ENCODE results near the gene SPTLC2. TPM values are rescaled to one million over a fixed set of nuclear protein-coding genes. Genes with fewer than 3 reads are reported as not detected.

SPTLC2 gene
- total RNA-seq, 1 experiment from 2014 or later = 44.7 TPM

DNA sequence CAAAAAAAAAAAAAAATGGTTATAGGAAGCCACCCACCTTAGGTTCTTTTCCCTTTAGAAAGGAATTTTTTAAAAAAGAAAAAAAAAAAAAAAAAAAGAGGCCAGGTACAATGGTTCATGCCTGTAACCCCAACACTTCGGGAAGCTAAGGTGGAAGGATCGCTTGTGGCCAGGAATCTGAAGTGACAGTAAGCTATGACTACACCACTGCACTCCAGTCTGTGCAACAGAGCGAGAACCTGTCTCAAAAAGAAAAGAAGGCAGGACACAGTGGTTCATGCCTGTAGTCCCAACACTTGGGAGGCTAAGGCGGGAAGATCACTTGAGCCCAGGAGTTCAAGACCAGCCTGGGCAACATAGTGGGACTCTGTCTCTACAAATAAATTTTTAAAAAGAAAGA is 36.0 kb downstream of the SPTLC2 start:
- Histone ChIP-seq H3K36me3 (ENCODE audit: control insufficient read depth in 1 of 2, insufficient read depth in 2 of 2, low read length in 2 of 2) (peaks cover 0 to 8% of the 10 kb centered on the region in 2 experiments; a peak in 1 of 4 replicates), H3K4me1 (ENCODE audit: control insufficient read depth in 1 of 2, insufficient read depth in 2 of 2, low read length in 2 of 2) (peaks cover 0 to 10% of the 10 kb centered on the region in 2 experiments; a peak in 1 of 4 replicates), H3K79me2 (ENCODE audit: insufficient read depth, low read length) (peaks cover 75% of the 10 kb centered on the region), H2AFZ (ENCODE audit: low read depth, low read length, poor library complexity, severe bottlenecking) (no peak overlapping the region), H3K4me3 (replicated peaks in 1 of 2; ENCODE audit: low read depth in 1 of 2, low read length in 2 of 2) (no peak overlapping the region), H3K9me2 (ENCODE audit: insufficient read depth) (no peaks in the 10 kb centered on the region), H3K9me3 (ENCODE audit: control insufficient read depth in 1 of 2, insufficient read depth in 1 of 2, low read depth in 1 of 2, low read length in 2 of 2) (no peaks in the 10 kb centered on the region), H3K4me2 (ENCODE audit: low read length) (no peak overlapping the region), H3K9ac (ENCODE audit: low read length) (no peak overlapping the region), H4K20me1 (ENCODE audit: insufficient read depth) (peaks cover 4% of the 10 kb centered on the region; the same call in 1 of the 2 replicates), H3K27ac (ENCODE audit: low read depth, low read length) (peak overlapping the region; percentile 44; the same call in 1 of the 2 replicates), H3K27me3 (ENCODE audit: insufficient read depth, low read length) (no peaks in the 10 kb centered on the region)
- TF ChIP-seq YY1 (IDR thresholded peaks at IDR 0.05; ENCODE audit: extremely low read depth, insufficient replicate concordance, low read depth, low read length) = no peak
- ATAC-seq (no peak), DNase-seq (ENCODE audit: low read depth, low spot score) (no peak)
- intact Hi-C loops (cut with micrococcal nuclease) = no loop called here
- no TSS peak for BruUV-seq (replicated peaks)
- ChIA-PET POLR2A (interaction anchor here (0.7 kb wide), 2 partner anchors 15 to 60 kb away, joined by 3 read pairs; no protein-coding TSS in a partner anchor), RAD21 (ENCODE audit: low non-redundant PET in 1 of 2, low total read pairs in 2 of 2, uncharacterized antibody in 2 of 2, unreplicated experiment in 2 of 2) (no interaction called here), CTCF (no interaction called here)

DNA sequence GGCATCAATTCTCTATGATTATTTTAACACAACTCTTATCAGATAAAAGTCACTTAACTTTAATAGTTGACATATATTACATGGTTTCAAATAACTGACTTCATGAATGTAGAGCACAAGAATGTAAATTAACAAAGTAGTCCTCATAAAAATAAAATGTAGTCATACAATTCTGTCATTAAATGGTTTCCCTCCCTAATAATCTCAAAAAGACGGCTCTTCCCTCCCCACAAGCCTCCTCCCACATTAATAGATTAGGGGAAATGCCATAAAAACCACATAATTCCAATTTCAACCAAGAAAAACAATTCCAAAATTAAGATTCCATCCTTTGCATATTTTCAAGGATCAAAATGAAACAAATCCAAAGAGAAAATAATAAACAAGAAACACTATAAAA is 36.7 kb downstream of the SPTLC2 start:
- Histone ChIP-seq H3K9me2 (ENCODE audit: insufficient read depth) (no peaks in the 10 kb centered on the region), H3K9ac (ENCODE audit: low read length) (no peak overlapping the region), H2AFZ (ENCODE audit: low read depth, low read length, poor library complexity, severe bottlenecking) (no peak overlapping the region), H3K4me3 (replicated peaks in 1 of 2; ENCODE audit: low read depth in 1 of 2, low read length in 2 of 2) (no peak overlapping the region), H3K36me3 (ENCODE audit: control insufficient read depth in 1 of 2, insufficient read depth in 2 of 2, low read length in 2 of 2) (peaks cover 0 to 8% of the 10 kb centered on the region in 2 experiments; a peak in 1 of 4 replicates), H3K27me3 (ENCODE audit: insufficient read depth, low read length) (no peaks in the 10 kb centered on the region), H3K27ac (ENCODE audit: low read depth, low read length) (no peak overlapping the region), H3K79me2 (ENCODE audit: insufficient read depth, low read length) (peaks cover 72% of the 10 kb centered on the region), H3K4me1 (ENCODE audit: control insufficient read depth in 1 of 2, insufficient read depth in 2 of 2, low read length in 2 of 2) (peaks cover 0 to 10% of the 10 kb centered on the region in 2 experiments; a peak in 1 of 4 replicates), H4K20me1 (ENCODE audit: insufficient read depth) (peaks cover 4% of the 10 kb centered on the region; the same call in 1 of the 2 replicates), H3K4me2 (ENCODE audit: low read length) (no peak overlapping the region), H3K9me3 (ENCODE audit: control insufficient read depth in 1 of 2, insufficient read depth in 1 of 2, low read depth in 1 of 2, low read length in 2 of 2) (no peaks in the 10 kb centered on the region)
- intact Hi-C loops (cut with micrococcal nuclease) = no loop called here
- ChIA-PET POLR2A (interaction anchor here (0.7 kb wide), 2 partner anchors 15 to 59 kb away, joined by 3 read pairs; no protein-coding TSS in a partner anchor), RAD21 (ENCODE audit: low non-redundant PET in 1 of 2, low total read pairs in 2 of 2, uncharacterized antibody in 2 of 2, unreplicated experiment in 2 of 2) (no interaction called here), CTCF (no interaction called here)
- no TSS peak for BruUV-seq (replicated peaks)
- ATAC-seq (no peak), DNase-seq (ENCODE audit: low read depth, low spot score) (no peak)
- TF ChIP-seq EGR1 (IDR thresholded peaks at IDR 0.05; ENCODE audit: low read depth) (no peak), YY1 (IDR thresholded peaks at IDR 0.05; ENCODE audit: extremely low read depth, insufficient replicate concordance, low read depth, low read length) (no peak), SIN3A (IDR thresholded peaks at IDR 0.05; ENCODE audit: low read depth) (no peak), SRF (IDR thresholded peaks at IDR 0.05; ENCODE audit: low read depth) (no peak), POLR2A (IDR thresholded peaks at IDR 0.05; ENCODE audit: borderline replicate concordance, extremely low read depth, insufficient read depth, insufficient read length) (no peak), EZH2phosphoT487 (IDR thresholded peaks at IDR 0.05; ENCODE audit: borderline replicate concordance) (no peak), ZFX (IDR thresholded peaks at IDR 0.05) (no peak), ELF1 (IDR thresholded peaks at IDR 0.05; ENCODE audit: borderline replicate concordance, low read depth) (no peak)
- TF ChIP-seq, protein P1, sequence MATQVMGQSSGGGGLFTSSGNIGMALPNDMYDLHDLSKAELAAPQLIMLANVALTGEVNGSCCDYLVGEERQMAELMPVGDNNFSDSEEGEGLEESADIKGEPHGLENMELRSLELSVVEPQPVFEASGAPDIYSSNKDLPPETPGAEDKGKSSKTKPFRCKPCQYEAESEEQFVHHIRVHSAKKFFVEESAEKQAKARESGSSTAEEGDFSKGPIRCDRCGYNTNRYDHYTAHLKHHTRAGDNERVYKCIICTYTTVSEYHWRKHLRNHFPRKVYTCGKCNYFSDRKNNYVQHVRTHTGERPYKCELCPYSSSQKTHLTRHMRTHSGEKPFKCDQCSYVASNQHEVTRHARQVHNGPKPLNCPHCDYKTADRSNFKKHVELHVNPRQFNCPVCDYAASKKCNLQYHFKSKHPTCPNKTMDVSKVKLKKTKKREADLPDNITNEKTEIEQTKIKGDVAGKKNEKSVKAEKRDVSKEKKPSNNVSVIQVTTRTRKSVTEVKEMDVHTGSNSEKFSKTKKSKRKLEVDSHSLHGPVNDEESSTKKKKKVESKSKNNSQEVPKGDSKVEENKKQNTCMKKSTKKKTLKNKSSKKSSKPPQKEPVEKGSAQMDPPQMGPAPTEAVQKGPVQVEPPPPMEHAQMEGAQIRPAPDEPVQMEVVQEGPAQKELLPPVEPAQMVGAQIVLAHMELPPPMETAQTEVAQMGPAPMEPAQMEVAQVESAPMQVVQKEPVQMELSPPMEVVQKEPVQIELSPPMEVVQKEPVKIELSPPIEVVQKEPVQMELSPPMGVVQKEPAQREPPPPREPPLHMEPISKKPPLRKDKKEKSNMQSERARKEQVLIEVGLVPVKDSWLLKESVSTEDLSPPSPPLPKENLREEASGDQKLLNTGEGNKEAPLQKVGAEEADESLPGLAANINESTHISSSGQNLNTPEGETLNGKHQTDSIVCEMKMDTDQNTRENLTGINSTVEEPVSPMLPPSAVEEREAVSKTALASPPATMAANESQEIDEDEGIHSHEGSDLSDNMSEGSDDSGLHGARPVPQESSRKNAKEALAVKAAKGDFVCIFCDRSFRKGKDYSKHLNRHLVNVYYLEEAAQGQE (IDR thresholded peaks at IDR 0.05; ENCODE audit: low read depth) = no peak
- TF ChIP-seq, protein P2, sequence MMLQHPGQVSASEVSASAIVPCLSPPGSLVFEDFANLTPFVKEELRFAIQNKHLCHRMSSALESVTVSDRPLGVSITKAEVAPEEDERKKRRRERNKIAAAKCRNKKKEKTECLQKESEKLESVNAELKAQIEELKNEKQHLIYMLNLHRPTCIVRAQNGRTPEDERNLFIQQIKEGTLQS (IDR thresholded peaks at IDR 0.05) = no peak
- TF ChIP-seq, protein P3, sequence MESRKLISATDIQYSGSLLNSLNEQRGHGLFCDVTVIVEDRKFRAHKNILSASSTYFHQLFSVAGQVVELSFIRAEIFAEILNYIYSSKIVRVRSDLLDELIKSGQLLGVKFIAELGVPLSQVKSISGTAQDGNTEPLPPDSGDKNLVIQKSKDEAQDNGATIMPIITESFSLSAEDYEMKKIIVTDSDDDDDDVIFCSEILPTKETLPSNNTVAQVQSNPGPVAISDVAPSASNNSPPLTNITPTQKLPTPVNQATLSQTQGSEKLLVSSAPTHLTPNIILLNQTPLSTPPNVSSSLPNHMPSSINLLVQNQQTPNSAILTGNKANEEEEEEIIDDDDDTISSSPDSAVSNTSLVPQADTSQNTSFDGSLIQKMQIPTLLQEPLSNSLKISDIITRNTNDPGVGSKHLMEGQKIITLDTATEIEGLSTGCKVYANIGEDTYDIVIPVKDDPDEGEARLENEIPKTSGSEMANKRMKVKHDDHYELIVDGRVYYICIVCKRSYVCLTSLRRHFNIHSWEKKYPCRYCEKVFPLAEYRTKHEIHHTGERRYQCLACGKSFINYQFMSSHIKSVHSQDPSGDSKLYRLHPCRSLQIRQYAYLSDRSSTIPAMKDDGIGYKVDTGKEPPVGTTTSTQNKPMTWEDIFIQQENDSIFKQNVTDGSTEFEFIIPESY (IDR thresholded peaks at IDR 0.05; ENCODE audit: extremely low read depth, insufficient replicate concordance, low read length) = no peak
- TF ChIP-seq, protein P4, sequence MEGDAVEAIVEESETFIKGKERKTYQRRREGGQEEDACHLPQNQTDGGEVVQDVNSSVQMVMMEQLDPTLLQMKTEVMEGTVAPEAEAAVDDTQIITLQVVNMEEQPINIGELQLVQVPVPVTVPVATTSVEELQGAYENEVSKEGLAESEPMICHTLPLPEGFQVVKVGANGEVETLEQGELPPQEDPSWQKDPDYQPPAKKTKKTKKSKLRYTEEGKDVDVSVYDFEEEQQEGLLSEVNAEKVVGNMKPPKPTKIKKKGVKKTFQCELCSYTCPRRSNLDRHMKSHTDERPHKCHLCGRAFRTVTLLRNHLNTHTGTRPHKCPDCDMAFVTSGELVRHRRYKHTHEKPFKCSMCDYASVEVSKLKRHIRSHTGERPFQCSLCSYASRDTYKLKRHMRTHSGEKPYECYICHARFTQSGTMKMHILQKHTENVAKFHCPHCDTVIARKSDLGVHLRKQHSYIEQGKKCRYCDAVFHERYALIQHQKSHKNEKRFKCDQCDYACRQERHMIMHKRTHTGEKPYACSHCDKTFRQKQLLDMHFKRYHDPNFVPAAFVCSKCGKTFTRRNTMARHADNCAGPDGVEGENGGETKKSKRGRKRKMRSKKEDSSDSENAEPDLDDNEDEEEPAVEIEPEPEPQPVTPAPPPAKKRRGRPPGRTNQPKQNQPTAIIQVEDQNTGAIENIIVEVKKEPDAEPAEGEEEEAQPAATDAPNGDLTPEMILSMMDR (IDR thresholded peaks at IDR 0.05 in 2 of 3, conservative IDR thresholded peaks at IDR 0.05 in 1 of 3; ENCODE audit: borderline replicate concordance in 1 of 3, insufficient read depth in 1 of 3, low read depth in 2 of 3, low read length in 2 of 3) = no peak
